Mesendoderm (in vitro differentiated cells): ENCODE measurements around the gene LY86.
"Not testable (repeated sequence)": the region's sequence is repeated elsewhere in the genome, so short reads cannot be mapped to it uniquely, and the experiment has no call there.

Source experiments
- DNase-seq: peaks from one replicate; pipeline ENCODE4 v3.0.0; 2013
- H2AK5ac ChIP-seq: 2 replicates; pipeline ENCODE4 v1.6.1; 2013; ENCODE audit warnings: low read length, inconsistent platforms
- H2BK120ac ChIP-seq: 2 replicates; pipeline ENCODE4 v1.6.1; 2013; ENCODE audit warnings: low read depth, mild to moderate bottlenecking, low read length, moderate library complexity, mixed read lengths
- H2BK15ac ChIP-seq: replicated peaks from 2 replicates; pipeline ENCODE4 v1.6.1; 2013; ENCODE audit warnings: low read depth, mild to moderate bottlenecking, moderate library complexity
- H2BK5ac ChIP-seq: 2 replicates; pipeline ENCODE4 v1.6.1; 2013; ENCODE audit warnings: low read length, inconsistent platforms
- H3K18ac ChIP-seq: 2 replicates; pipeline ENCODE4 v1.6.1; 2013; ENCODE audit warnings: mild to moderate bottlenecking, low read length, mixed read lengths
- H3K23ac ChIP-seq: one replicate; pipeline ENCODE4 v1.6.1; 2013; ENCODE audit warnings: low read length
- H3K27ac ChIP-seq: 2 replicates; pipeline ENCODE4 v1.5.1; 2013; ENCODE audit warnings: low read depth, mild to moderate bottlenecking, inconsistent platforms, low read length, moderate library complexity
- H3K27me3 ChIP-seq: 2 replicates; pipeline ENCODE4 v1.6.1; 2013; ENCODE audit warnings: low read length, control low read depth, mild to moderate bottlenecking, inconsistent platforms; ENCODE audit not compliant: insufficient read depth, poor library complexity
- H3K36me3 ChIP-seq: 2 replicates; pipeline ENCODE4 v1.6.1; 2013; ENCODE audit warnings: low read length, inconsistent platforms; ENCODE audit not compliant: control insufficient read depth, insufficient read depth
- H3K4ac ChIP-seq: one replicate; pipeline ENCODE4 v1.6.1; 2013; ENCODE audit warnings: low read depth, mild to moderate bottlenecking, low read length, moderate library complexity
- H3K4me1 ChIP-seq: 2 replicates; pipeline ENCODE4 v1.6.1; 2013; ENCODE audit warnings: low read depth, low read length, inconsistent platforms; ENCODE audit not compliant: control insufficient read depth
- H3K4me2 ChIP-seq: 2 replicates; pipeline ENCODE4 v1.6.1; 2013; ENCODE audit warnings: low read length
- H3K4me3 ChIP-seq: 2 replicates; pipeline ENCODE4 v1.5.1; 2013; ENCODE audit warnings: mild to moderate bottlenecking, low read length
- H3K56ac ChIP-seq: one replicate; pipeline ENCODE4 v1.6.1; 2013; ENCODE audit warnings: low read length
- H3K79me1 ChIP-seq: 2 replicates; pipeline ENCODE4 v1.6.1; 2013; ENCODE audit warnings: low read length, inconsistent platforms
- H3K79me2 ChIP-seq: 2 replicates; pipeline ENCODE4 v1.6.1; 2013; ENCODE audit warnings: mild to moderate bottlenecking, low read length; ENCODE audit not compliant: control insufficient read depth, insufficient read depth
- H3K9ac ChIP-seq: 2 replicates; pipeline ENCODE4 v1.6.1; 2013; ENCODE audit warnings: low read length, inconsistent platforms
- H4K5ac ChIP-seq: one replicate; pipeline ENCODE4 v1.6.1; 2013; ENCODE audit warnings: low read length
- H4K8ac ChIP-seq: one replicate; pipeline ENCODE4 v1.6.1; 2013; ENCODE audit warnings: low read depth, mild to moderate bottlenecking, control low read depth, low read length, moderate library complexity
- WGBS: extraction: QIAGEN DNeasy Blood & Tissue Kit; methylation state at CpG from one replicate; pipeline ENCODE4 v1.1.7; 2013; ENCODE audit warnings: low lambda C conversion rate, missing lambda C conversion rate; ENCODE audit not compliant: insufficient coverage; ENCODE audit errors: extremely low coverage; 5-methylcytosine and 5-hydroxymethylcytosine counted together

The LY86 gene

GRCh38 chr6:6602262-6602661 lies 13.7 kb downstream of the LY86 start:
- Histone ChIP-seq H3K79me1 (no peaks in the 10 kb centered on the region), H3K23ac (no peak overlapping the region), H3K56ac (no peak overlapping the region), H3K9ac (no peak overlapping the region), H4K5ac (no peak overlapping the region), H3K18ac (no peak overlapping the region), H2AK5ac (no peak overlapping the region), H3K27me3 (no peaks in the 10 kb centered on the region), H3K36me3 (no peaks in the 10 kb centered on the region), H3K27ac (no peak overlapping the region), H3K4me3 (no peak overlapping the region), H3K4me2 (no peak overlapping the region), H3K4ac (no peak overlapping the region), H2BK5ac (no peak overlapping the region), H4K8ac (no peak overlapping the region), H3K79me2 (no peaks in the 10 kb centered on the region), H2BK120ac (no peak overlapping the region), H2BK15ac (no peak overlapping the region), H3K4me1 (no peaks in the 10 kb centered on the region)
- DNase-seq = no peak
- WGBS = no CpG with 5 or more reads among the region's 5 CpGs

DNA sequence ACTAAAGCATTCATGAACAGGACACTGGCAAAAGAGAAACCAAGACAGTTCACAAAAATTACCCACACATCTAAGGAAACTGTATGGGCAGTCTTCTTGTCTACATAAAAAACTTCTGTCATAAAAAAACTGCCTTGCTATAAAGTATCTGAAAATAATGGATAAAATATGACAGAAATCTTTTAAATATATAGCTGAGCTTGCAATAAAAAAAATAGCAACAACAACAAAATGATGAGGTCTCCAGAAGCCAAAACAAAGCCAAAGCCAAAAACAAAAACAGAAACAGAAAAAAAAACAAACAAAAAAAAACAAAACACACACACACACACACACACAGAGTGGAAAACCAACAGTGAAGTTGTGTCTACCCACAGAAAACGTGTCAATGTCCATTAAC lies 14.8 kb downstream of the LY86 start:
- Histone ChIP-seq H2BK120ac (no peak overlapping the region), H3K79me1 (no peaks in the 10 kb centered on the region), H3K18ac (no peak overlapping the region), H3K4me3 (no peak overlapping the region), H3K23ac (no peak overlapping the region), H4K8ac (no peak overlapping the region), H2AK5ac (no peak overlapping the region), H3K4ac (no peak overlapping the region), H3K27me3 (no peaks in the 10 kb centered on the region), H3K56ac (no peak overlapping the region), H2BK15ac (no peak overlapping the region), H2BK5ac (no peak overlapping the region), H4K5ac (no peak overlapping the region), H3K79me2 (no peaks in the 10 kb centered on the region), H3K4me2 (no peak overlapping the region), H3K9ac (no peak overlapping the region), H3K36me3 (no peaks in the 10 kb centered on the region), H3K4me1 (no peaks in the 10 kb centered on the region), H3K27ac (no peak overlapping the region)
- DNase-seq = no peak
- WGBS = no CpG with 5 or more reads among the region's 1 CpG

DNA sequence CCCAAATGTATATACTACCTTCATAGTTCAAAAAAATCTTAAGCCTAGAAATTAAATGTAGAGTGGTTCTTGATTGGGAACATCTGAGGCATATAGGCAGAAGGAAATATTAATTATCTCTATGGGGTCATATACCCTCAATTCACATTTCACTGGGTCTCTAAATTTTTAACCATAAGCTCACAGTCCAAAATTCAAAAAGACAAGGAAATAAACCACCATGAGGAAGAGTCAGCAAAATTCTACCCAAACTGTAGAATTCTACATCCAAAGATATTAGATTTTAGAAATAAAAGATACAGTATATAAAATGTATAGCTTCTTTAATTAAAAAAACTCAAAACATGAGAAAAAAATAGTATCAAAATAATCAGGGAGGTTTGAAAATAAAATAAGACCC lies 15.5 kb downstream of the LY86 start:
- H3K4ac ChIP-seq = no peak overlapping the region
- H3K4me1 ChIP-seq = no peaks in the 10 kb centered on the region
- no peak overlapping the region for H4K5ac ChIP-seq
- no peak for DNase-seq
- H3K4me3 ChIP-seq = no peak overlapping the region
- H3K79me1 ChIP-seq = no peaks in the 10 kb centered on the region
- no peaks in the 10 kb centered on the region for H3K79me2 ChIP-seq
- H3K27me3 ChIP-seq = no peaks in the 10 kb centered on the region
- no peak overlapping the region for H2BK15ac ChIP-seq
- H3K56ac ChIP-seq = no peak overlapping the region
- no peak overlapping the region for H3K23ac ChIP-seq
- no peak overlapping the region for H3K18ac ChIP-seq
- H4K8ac ChIP-seq = no peak overlapping the region
- H2BK120ac ChIP-seq = no peak overlapping the region
- no peak overlapping the region for H2AK5ac ChIP-seq
- no peak overlapping the region for H3K9ac ChIP-seq
- no peak overlapping the region for H2BK5ac ChIP-seq
- no peak overlapping the region for H3K4me2 ChIP-seq
- H3K36me3 ChIP-seq = no peaks in the 10 kb centered on the region
- H3K27ac ChIP-seq = no peak overlapping the region

DNA sequence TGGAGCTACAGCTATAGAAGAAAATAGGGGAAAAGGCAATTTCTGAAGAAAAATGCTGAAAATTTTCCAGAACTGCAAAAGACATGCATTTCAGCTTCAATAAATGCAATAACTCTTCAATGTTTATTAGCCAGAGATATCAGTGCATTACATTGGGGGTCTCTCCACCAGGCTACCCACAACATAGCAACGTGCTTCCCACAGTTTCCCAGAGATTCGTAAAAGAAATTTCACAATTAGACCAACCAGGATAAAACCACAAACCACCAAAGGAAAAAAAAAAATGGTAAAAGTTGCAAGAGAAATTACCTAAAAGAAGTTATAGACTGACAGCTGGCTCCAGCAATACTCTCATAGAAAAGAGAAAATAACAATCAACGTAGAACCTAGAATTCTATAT lies 16.0 kb downstream of the LY86 start:
- no peak overlapping the region for H2BK120ac ChIP-seq
- H3K27ac ChIP-seq = no peak overlapping the region
- H4K8ac ChIP-seq = no peak overlapping the region
- H2AK5ac ChIP-seq = no peak overlapping the region
- no peak overlapping the region for H3K56ac ChIP-seq
- H3K4ac ChIP-seq = no peak overlapping the region
- no peak overlapping the region for H3K4me2 ChIP-seq
- H3K36me3 ChIP-seq = no peaks in the 10 kb centered on the region
- no peaks in the 10 kb centered on the region for H3K79me2 ChIP-seq
- no peaks in the 10 kb centered on the region for H3K4me1 ChIP-seq
- no peak overlapping the region for H3K23ac ChIP-seq
- H4K5ac ChIP-seq = no peak overlapping the region
- H2BK15ac ChIP-seq = no peak overlapping the region
- no peak overlapping the region for H3K9ac ChIP-seq
- no peaks in the 10 kb centered on the region for H3K79me1 ChIP-seq
- no CpG with 5 or more reads among the region's 3 CpGs for WGBS
- H3K18ac ChIP-seq = no peak overlapping the region
- H3K27me3 ChIP-seq = no peaks in the 10 kb centered on the region
- DNase-seq = no peak
- no peak overlapping the region for H2BK5ac ChIP-seq
- H3K4me3 ChIP-seq = no peak overlapping the region

- DNase-seq = no peak
- no peak overlapping the region for H3K4ac ChIP-seq
- no peaks in the 10 kb centered on the region for H3K79me1 ChIP-seq
- no peaks in the 10 kb centered on the region for H3K36me3 ChIP-seq
- H3K4me2 ChIP-seq = no peak overlapping the region
- no peak overlapping the region for H3K18ac ChIP-seq
- H3K56ac ChIP-seq = no peak overlapping the region
- no CpG with 5 or more reads among the region's 13 CpGs for WGBS
- H3K27me3 ChIP-seq = no peaks in the 10 kb centered on the region
- no peak overlapping the region for H2BK15ac ChIP-seq
- H3K4me1 ChIP-seq = no peaks in the 10 kb centered on the region
- H2BK120ac ChIP-seq = no peak overlapping the region
- no peaks in the 10 kb centered on the region for H3K79me2 ChIP-seq
- H2AK5ac ChIP-seq = no peak overlapping the region
- H3K9ac ChIP-seq = no peak overlapping the region
- H3K27ac ChIP-seq = no peak overlapping the region
- no peak overlapping the region for H4K8ac ChIP-seq
- no peak overlapping the region for H4K5ac ChIP-seq
- H3K23ac ChIP-seq = no peak overlapping the region
- H3K4me3 ChIP-seq = no peak overlapping the region
- no peak overlapping the region for H2BK5ac ChIP-seq
Measured at GRCh38 chr6:6605873-6606272, 17.4 kb downstream of the LY86 start.

DNA sequence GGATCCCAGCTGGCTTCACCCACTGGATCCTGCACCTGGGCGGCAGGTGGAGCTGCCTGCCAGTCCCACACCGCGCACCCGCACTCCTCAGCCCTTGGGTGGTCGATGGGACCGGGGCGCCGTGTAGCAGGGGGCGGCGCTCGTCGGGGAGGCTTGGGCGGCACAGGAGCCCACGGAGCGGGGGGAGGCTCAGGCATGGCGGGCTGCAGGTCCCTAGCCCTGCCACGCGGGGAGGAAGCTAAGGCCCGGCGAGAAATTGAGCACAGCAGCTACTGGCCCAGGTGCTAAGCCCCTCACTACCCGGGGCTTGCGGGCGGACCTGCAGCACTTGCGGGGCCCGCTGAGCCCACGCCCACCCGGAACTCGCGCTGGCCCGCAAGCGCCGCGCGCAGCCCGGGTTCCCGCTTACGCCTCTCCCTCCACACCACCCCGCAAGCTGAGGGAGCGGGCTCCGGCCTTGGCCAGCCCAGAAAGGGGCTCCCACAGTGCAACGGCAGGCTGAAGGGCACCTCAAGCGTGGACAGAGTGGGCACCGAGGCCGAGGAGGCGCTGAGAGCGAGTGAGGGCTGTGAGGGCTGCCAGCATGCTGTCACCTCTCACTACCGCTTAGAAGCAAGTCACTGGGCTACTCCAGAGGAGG lies 18.0 kb downstream of the LY86 start:
- not testable (repeated sequence) for H3K79me2 ChIP-seq, H3K56ac ChIP-seq, H3K4me3 ChIP-seq, H4K5ac ChIP-seq, H3K4me2 ChIP-seq, H3K27me3 ChIP-seq, H3K18ac ChIP-seq, H4K8ac ChIP-seq, DNase-seq, H3K36me3 ChIP-seq, H3K4me1 ChIP-seq, H2BK15ac ChIP-seq, H2AK5ac ChIP-seq, H3K23ac ChIP-seq, H2BK120ac ChIP-seq, H3K9ac ChIP-seq, H3K4ac ChIP-seq, H3K27ac ChIP-seq, H3K79me1 ChIP-seq, H2BK5ac ChIP-seq
- no CpG with 5 or more reads among the region's 47 CpGs for WGBS
